ENCODE measurements around the gene ASTN2.
A peak's percentile ranks its signal among the peaks of the same experiment; 100 is the strongest.

The ASTN2 gene

GRCh38 chr9:117250610-117251215 lies 164.1 kb downstream of the ASTN2 start:
- DNase-seq (ENCODE audit: low spot score), result no peak

GRCh38 chr9:117249799-117250198 lies 165.1 kb downstream of the ASTN2 start:
- DNase-seq (ENCODE audit: low spot score), result no peak

- peak; percentile 73 for DNase-seq (ENCODE audit: low spot score)
Measured at GRCh38 chr9:117247266-117247665, 167.6 kb downstream of the ASTN2 start.

- peak; percentile 89 for DNase-seq (ENCODE audit: low spot score)
Measured at GRCh38 chr9:117245175-117245829, 169.6 kb downstream of the ASTN2 start.

- no peak for DNase-seq (ENCODE audit: low spot score)
Measured at GRCh38 chr9:117242082-117242481, 172.8 kb downstream of the ASTN2 start.

- DNase-seq (ENCODE audit: low spot score), result no peak
Measured at GRCh38 chr9:117239428-117239827, 175.4 kb downstream of the ASTN2 start.

- no peak for DNase-seq (ENCODE audit: low spot score)
Measured at GRCh38 chr9:117234103-117234502, 180.8 kb downstream of the ASTN2 start.

- DNase-seq (ENCODE audit: low spot score), result peak; percentile 94
Measured at GRCh38 chr9:117233016-117233415, 181.8 kb downstream of the ASTN2 start.

- DNase-seq (ENCODE audit: low spot score), result peak; percentile 91
Measured at GRCh38 chr9:117232281-117232680, 182.6 kb downstream of the ASTN2 start.

GRCh38 chr9:117231012-117231411 lies 183.8 kb downstream of the ASTN2 start:
- no peak for DNase-seq (ENCODE audit: low spot score)

GRCh38 chr9:117224695-117225094 lies 190.2 kb downstream of the ASTN2 start:
- DNase-seq (ENCODE audit: low spot score), result no peak

- DNase-seq (ENCODE audit: low spot score), result no peak
Measured at GRCh38 chr9:117218951-117219350, 195.9 kb downstream of the ASTN2 start.

GRCh38 chr9:117214416-117214815 lies 200.4 kb downstream of the ASTN2 start:
- DNase-seq (ENCODE audit: low spot score), result no peak

GRCh38 chr9:117211280-117211679 lies 203.6 kb downstream of the ASTN2 start:
- no peak for DNase-seq (ENCODE audit: low spot score)

- DNase-seq (ENCODE audit: low spot score), result no peak
Measured at GRCh38 chr9:117205806-117206205, 209.1 kb downstream of the ASTN2 start.

GRCh38 chr9:117204971-117205370 lies 209.9 kb downstream of the ASTN2 start:
- no peak for DNase-seq (ENCODE audit: low spot score)

- no peak for DNase-seq (ENCODE audit: low spot score)
Measured at GRCh38 chr9:117191504-117192261, 223.2 kb downstream of the ASTN2 start.

- no peak for DNase-seq (ENCODE audit: low spot score)
Measured at GRCh38 chr9:117189121-117189520, 225.7 kb downstream of the ASTN2 start.

GRCh38 chr9:117188394-117188793 lies 226.5 kb downstream of the ASTN2 start:
- no peak for DNase-seq (ENCODE audit: low spot score)

- no peak for DNase-seq (ENCODE audit: low spot score)
Measured at GRCh38 chr9:117187498-117187897, 227.4 kb downstream of the ASTN2 start.

GRCh38 chr9:117184173-117184572 lies 230.7 kb downstream of the ASTN2 start:
- peak; percentile 84 for DNase-seq (ENCODE audit: low spot score)

GRCh38 chr9:117182046-117182445 lies 232.8 kb downstream of the ASTN2 start:
- no peak for DNase-seq (ENCODE audit: low spot score)

- no peak for DNase-seq (ENCODE audit: low spot score)
Measured at GRCh38 chr9:117180896-117181445, 233.9 kb downstream of the ASTN2 start.
